Gastroesophageal sphincter (tissue), 4 donors: ENCODE measurements around the gene ULK3. TPM values are rescaled to one million over a fixed set of nuclear protein-coding genes. Genes with fewer than 3 reads are reported as not detected.
A peak's percentile ranks its signal among the peaks of the same experiment; 100 is the strongest.

Experiments used
- ATAC-seq: fragments of 150-250 bp; one replicate; pipeline ENCODE4 v1.9.1; 2016; ENCODE audit warnings: mild to moderate bottlenecking, moderate library complexity
- H3K27ac ChIP-seq, 4 donors: fragments of 200-600 bp; sonication (generic) in 3 of 4; 1 replicate in 3 of 4; 2 replicates in 1 of 4; pipeline ENCODE4 v1.5.1; 2016 to 2019
- H3K27me3 ChIP-seq: fragments of 200-600 bp; sonication (generic); one replicate; pipeline ENCODE4 v1.5.1; 2019
- H3K36me3 ChIP-seq, 2 donors: fragments of 200-600 bp; sonication (generic); one replicate each; pipeline ENCODE4 v1.5.1; 2019; ENCODE audit warnings: control low read depth in 1 of 2
- H3K4me1 ChIP-seq, 3 donors: fragments of 200-600 bp; sonication (generic); 1 replicate in 2 of 3; 2 replicates in 1 of 3; pipeline ENCODE4 v1.5.1; 2016 to 2019; ENCODE audit warnings: control low read depth in 2 of 3
- H3K4me3 ChIP-seq, 2 donors: fragments of 200-600 bp; sonication (generic); one replicate each; pipeline ENCODE4 v1.5.1; 2019; ENCODE audit warnings: mild to moderate bottlenecking in 1 of 2, moderate library complexity in 1 of 2
- H3K9me3 ChIP-seq, 3 donors: fragments of 200-600 bp; sonication (generic); one replicate each; pipeline ENCODE4 v1.5.1; 2017 to 2019; ENCODE audit warnings: control low read depth in 2 of 3
- EP300 ChIP-seq: sonication (generic); formaldehyde crosslinking; IDR thresholded peaks from one replicate; pipeline ENCODE4 v1.6.1; 2017; ENCODE audit warnings: antibody characterized with exemption, mild to moderate bottlenecking
- POLR2A ChIP-seq, 2 donors: fragments of 450-650 bp; IDR thresholded peaks; one replicate each; pipeline ENCODE4 v1.6.1; 2017; ENCODE audit warnings: antibody characterized with exemption in 2 of 2, mild to moderate bottlenecking in 2 of 2, moderate library complexity in 1 of 2
- POLR2AphosphoS5 ChIP-seq: sonication (generic); formaldehyde crosslinking; IDR thresholded peaks from one replicate; pipeline ENCODE4 v1.6.1; 2017; ENCODE audit warnings: antibody characterized with exemption
- WGBS, 2 donors: methylation state at CpG; one replicate each; pipeline ENCODE4 v1.1.5; 2018; ENCODE audit warnings: low coverage in 1 of 2; 5-methylcytosine and 5-hydroxymethylcytosine counted together
- total RNA-seq, 4 donors: library from RNA; depleted of rRNA; stranded (reverse); fragments of >200 nt; gene quantifications; one replicate each; pipeline ENCODE4 v1.1.0, GENCODE V29; 2016
- TF ChIP-seq, protein P1 (sequence below), 4 experiments: fragments of 200-600 bp in 2 of 4; fragments of 450-650 bp in 2 of 4; sonication (generic) in 1 of 4; IDR thresholded peaks; one replicate each; pipeline ENCODE4 v1.5.1; 2017 to 2019; ENCODE audit warnings: antibody characterized with exemption in 4 of 4, mild to moderate bottlenecking in 2 of 4, moderate library complexity in 2 of 4

The ULK3 gene
- total RNA-seq, 4 donors from 2014 or later: 26.4 to 51.8 (median 32.7) TPM

DNA sequence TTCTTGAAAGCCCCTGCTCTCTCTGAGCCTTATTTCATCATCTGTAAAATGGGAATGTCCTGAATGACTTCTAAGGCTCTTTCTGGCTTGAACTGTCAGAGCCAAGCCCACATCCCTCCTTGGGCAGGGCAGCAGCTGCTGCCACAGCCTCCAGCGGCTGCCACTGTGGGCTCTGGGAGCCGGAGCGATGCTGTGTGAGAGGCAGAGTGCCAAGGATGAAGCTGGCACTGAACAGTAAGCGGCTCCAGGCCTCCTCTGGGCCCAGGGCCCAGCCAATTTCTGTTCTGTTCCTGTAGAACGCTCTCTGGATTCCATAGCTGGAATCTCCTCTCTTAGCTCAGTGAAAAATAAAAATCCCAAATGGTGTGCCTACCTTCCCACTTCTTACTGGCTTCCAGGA is 12.1 kb downstream of the ULK3 start:
- Histone ChIP-seq H3K27me3 (peaks cover 42% of the 10 kb centered on the region), H3K27ac (peak overlapping the region in 1 of 4 donors; percentile 10), H3K36me3 (peaks cover 0 to 5% of the 10 kb centered on the region in 2 donors), H3K4me3 (no peak overlapping the region), H3K9me3 (no peaks in the 10 kb centered on the region), H3K4me1 (peaks cover 0 to 7% (median 0%) of the 10 kb centered on the region in 3 donors)
- TF ChIP-seq POLR2AphosphoS5 (no peak), POLR2A (IDR thresholded peaks at IDR 0.05) (no peak), EP300 (no peak)
- TF ChIP-seq, protein P1, sequence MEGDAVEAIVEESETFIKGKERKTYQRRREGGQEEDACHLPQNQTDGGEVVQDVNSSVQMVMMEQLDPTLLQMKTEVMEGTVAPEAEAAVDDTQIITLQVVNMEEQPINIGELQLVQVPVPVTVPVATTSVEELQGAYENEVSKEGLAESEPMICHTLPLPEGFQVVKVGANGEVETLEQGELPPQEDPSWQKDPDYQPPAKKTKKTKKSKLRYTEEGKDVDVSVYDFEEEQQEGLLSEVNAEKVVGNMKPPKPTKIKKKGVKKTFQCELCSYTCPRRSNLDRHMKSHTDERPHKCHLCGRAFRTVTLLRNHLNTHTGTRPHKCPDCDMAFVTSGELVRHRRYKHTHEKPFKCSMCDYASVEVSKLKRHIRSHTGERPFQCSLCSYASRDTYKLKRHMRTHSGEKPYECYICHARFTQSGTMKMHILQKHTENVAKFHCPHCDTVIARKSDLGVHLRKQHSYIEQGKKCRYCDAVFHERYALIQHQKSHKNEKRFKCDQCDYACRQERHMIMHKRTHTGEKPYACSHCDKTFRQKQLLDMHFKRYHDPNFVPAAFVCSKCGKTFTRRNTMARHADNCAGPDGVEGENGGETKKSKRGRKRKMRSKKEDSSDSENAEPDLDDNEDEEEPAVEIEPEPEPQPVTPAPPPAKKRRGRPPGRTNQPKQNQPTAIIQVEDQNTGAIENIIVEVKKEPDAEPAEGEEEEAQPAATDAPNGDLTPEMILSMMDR (IDR thresholded peaks at IDR 0.05): no peak
- WGBS, 2 donors: 60% methylated on average over 1 of the region's 5 CpGs; no CpG with 5 or more reads in 1 of the 2 donors
- no peak for ATAC-seq

DNA sequence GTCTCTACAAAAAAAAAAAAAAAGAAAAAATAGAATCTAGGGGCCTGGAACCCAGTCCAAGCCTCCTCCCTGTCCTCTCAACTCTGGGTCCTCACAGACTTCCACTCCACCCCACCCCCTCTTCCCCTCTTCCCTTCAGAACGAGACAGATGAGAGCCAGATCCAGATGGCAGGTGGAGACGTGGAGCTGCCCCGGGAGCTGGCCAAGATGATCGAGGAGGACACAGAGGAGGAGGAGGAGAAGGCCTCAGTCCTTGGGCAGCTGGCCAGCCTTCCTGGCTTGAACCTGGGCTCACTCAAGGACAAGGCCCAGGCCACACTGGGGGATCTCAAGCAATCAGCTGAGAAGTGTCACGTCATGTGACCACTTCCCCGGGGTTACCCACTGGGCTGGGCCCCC is 13.0 kb downstream of the ULK3 start:
- Histone ChIP-seq H3K4me3 (no peak overlapping the region), H3K4me1 (peaks cover 0 to 7% (median 0%) of the 10 kb centered on the region in 3 donors), H3K27me3 (peaks cover 48% of the 10 kb centered on the region), H3K9me3 (no peaks in the 10 kb centered on the region), H3K36me3 (no peaks in the 10 kb centered on the region), H3K27ac (no peak overlapping the region)
- no peak for ATAC-seq
- WGBS, 2 donors: 23 to 57% methylated on average over 2 to 4 of the region's 6 CpGs
- TF ChIP-seq POLR2AphosphoS5 (no peak), POLR2A (IDR thresholded peaks at IDR 0.05) (no peak)
- TF ChIP-seq, protein P1 (IDR thresholded peaks at IDR 0.05): no peak

DNA sequence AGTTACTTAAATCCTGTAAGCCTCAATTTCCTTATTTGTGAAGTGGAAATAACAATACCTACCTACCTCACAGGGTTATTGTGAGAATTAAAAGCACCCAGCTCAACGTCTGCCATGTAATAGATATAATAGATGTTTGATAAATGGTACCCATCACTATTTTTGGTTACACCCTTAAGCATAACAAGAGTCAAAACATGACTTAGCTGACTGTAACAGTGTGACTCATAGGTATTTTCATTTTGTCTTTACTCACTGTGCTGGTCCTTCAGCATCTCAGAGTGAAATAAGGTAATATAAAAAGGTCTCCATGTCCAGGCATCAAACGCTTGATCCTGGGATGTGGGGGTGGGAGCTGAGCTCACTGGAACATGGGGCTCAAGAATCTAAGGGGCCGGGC is 13.5 kb downstream of the ULK3 start:
- peaks cover 0 to 7% (median 0%) of the 10 kb centered on the region in 3 donors for H3K4me1 ChIP-seq
- H3K4me3 ChIP-seq: no peak overlapping the region
- no peak for ATAC-seq
- H3K36me3 ChIP-seq: no peaks in the 10 kb centered on the region
- H3K27me3 ChIP-seq: peaks cover 48% of the 10 kb centered on the region
- no peak for TF ChIP-seq POLR2AphosphoS5
- TF ChIP-seq POLR2A (IDR thresholded peaks at IDR 0.05): no peak
- WGBS, 2 donors: 35 to 75% methylated on average over 2 to 3 of the region's 3 CpGs
- no peak overlapping the region for H3K27ac ChIP-seq
- H3K9me3 ChIP-seq: no peaks in the 10 kb centered on the region

DNA sequence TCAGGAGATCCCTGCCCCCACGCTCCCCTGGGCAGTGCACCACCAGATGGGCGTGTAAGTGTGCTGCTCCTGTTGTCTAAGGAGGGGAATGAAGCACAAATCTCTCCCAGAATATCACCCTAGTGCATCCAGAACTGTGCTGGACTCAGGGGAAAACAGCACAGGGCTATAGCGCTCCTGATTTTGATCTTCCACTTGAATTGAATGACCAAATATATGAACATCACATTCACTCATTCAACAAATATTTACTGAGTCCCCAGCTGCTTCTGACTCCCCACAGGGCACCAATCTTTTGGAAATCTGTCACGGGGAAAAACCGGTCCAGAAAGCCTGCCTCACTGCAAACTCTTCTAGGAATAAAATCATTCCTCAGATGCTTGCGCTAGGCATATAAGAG is 14.1 kb downstream of the ULK3 start:
- Histone ChIP-seq H3K27ac (no peak overlapping the region), H3K9me3 (no peaks in the 10 kb centered on the region), H3K36me3 (no peaks in the 10 kb centered on the region), H3K4me3 (no peak overlapping the region), H3K27me3 (peaks cover 52% of the 10 kb centered on the region), H3K4me1 (peaks cover 0 to 7% (median 0%) of the 10 kb centered on the region in 3 donors)
- WGBS, 2 donors: 58 to 92% methylated on average over 2 of the region's 6 CpGs
- TF ChIP-seq POLR2AphosphoS5 (no peak), EP300 (no peak), POLR2A (IDR thresholded peaks at IDR 0.05) (no peak)
- TF ChIP-seq, protein P1 (IDR thresholded peaks at IDR 0.05): no peak
- ATAC-seq: no peak

DNA sequence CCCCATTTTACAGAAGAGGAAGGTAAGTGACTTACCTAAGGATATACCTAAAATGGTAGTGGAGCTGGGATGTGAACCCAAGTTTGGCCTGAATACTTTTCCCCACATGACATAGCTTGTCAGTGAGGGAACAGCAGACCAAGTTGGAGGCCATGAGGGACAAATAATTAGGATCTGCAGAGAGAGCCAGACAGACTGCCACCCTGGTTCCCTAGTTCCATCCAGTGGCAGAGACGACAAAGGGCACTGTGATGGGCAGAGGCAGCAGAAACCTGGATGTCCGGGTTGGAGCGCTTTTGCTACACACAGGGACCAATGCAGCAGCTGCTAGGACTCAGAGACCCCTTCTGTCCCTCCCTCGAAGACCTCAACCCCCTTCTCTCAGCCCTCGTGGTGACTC is 15.3 kb downstream of the ULK3 start:
- peaks cover 55% of the 10 kb centered on the region for H3K27me3 ChIP-seq
- H3K27ac ChIP-seq: no peak overlapping the region
- peaks cover 0 to 7% (median 0%) of the 10 kb centered on the region in 3 donors for H3K4me1 ChIP-seq
- ATAC-seq: no peak
- no peaks in the 10 kb centered on the region for H3K9me3 ChIP-seq
- 17% methylated on average over 1 of the region's 5 CpGs; no CpG with 5 or more reads in 1 of the 2 donors for whole genome bisulfite sequencing, 2 donors
- no peak overlapping the region for H3K4me3 ChIP-seq
- no peaks in the 10 kb centered on the region for H3K36me3 ChIP-seq
- TF ChIP-seq POLR2AphosphoS5: no peak
- TF ChIP-seq EP300: no peak
- TF ChIP-seq POLR2A (IDR thresholded peaks at IDR 0.05): no peak
- TF ChIP-seq, protein P1 (IDR thresholded peaks at IDR 0.05): no peak
